GM11168 (cell line): Measurements from ENCODE around the gene WDR86.

Source experiments
- in situ Hi-C: fragments of 300-500 bp; cut with MboI; formaldehyde crosslinking; loops from one replicate; pipeline ENCODE4 v1.12.0; 2022; ENCODE audit warnings: low sequenced_read_pairs; ENCODE audit not compliant: unreplicated experiment

Gene WDR86

GRCh38 chr7:151381348-151382078 is 28.3 kb downstream of the WDR86 start:
- in situ Hi-C loops = no loop called here

GRCh38 chr7:151381098-151381347 is 28.8 kb downstream of the WDR86 start:
- in situ Hi-C loops = no loop called here

GRCh38 chr7:151380199-151381097 is 29.4 kb downstream of the WDR86 start:
- in situ Hi-C loops = no loop called here

- in situ Hi-C loops = no loop called here
These were observed 30.2 kb downstream of the WDR86 start for GRCh38 chr7:151379534-151380198.

- in situ Hi-C loops = no loop called here
These were observed 30.7 kb downstream of the WDR86 start for GRCh38 chr7:151379193-151379520.

GRCh38 chr7:151378496-151379192 is 31.2 kb downstream of the WDR86 start:
- in situ Hi-C loops = no loop called here

- in situ Hi-C loops = no loop called here
These were observed 31.8 kb downstream of the WDR86 start for GRCh38 chr7:151378011-151378410.

GRCh38 chr7:151377406-151377805 is 32.4 kb downstream of the WDR86 start:
- in situ Hi-C loops = no loop called here

- in situ Hi-C loops = no loop called here
These were observed 33.5 kb downstream of the WDR86 start for GRCh38 chr7:151376218-151376902.

GRCh38 chr7:151375530-151376217 is 34.2 kb downstream of the WDR86 start:
- in situ Hi-C loops = no loop called here

GRCh38 chr7:151374726-151375125 is 35.1 kb downstream of the WDR86 start:
- in situ Hi-C loops = loop anchor here (5.0 to 25.0 kb wide), 2 partner anchors 58 to 388 kb away; no protein-coding TSS in a partner anchor

- in situ Hi-C loops = loop anchor here (5.0 to 25.0 kb wide), 2 partner anchors 58 to 388 kb away; no protein-coding TSS in a partner anchor
These were observed 35.7 kb downstream of the WDR86 start for GRCh38 chr7:151374139-151374538.

- in situ Hi-C loops = loop anchor here (5.0 to 25.0 kb wide), 2 partner anchors 59 to 389 kb away; no protein-coding TSS in a partner anchor
These were observed 36.2 kb downstream of the WDR86 start for GRCh38 chr7:151373599-151373998.

- in situ Hi-C loops = loop anchor here (5.0 to 25.0 kb wide), 2 partner anchors 60 to 390 kb away; no protein-coding TSS in a partner anchor
These were observed 37.1 kb downstream of the WDR86 start for GRCh38 chr7:151372612-151373265.

- in situ Hi-C loops = loop anchor here (5.0 to 25.0 kb wide), 2 partner anchors 61 to 391 kb away; no protein-coding TSS in a partner anchor
These were observed 38.6 kb downstream of the WDR86 start for GRCh38 chr7:151371266-151371665.

- in situ Hi-C loops = loop anchor here (25.0 kb wide), 1 partner anchor 394 kb away; no protein-coding TSS in a partner anchor
These were observed 41.7 kb downstream of the WDR86 start for GRCh38 chr7:151368136-151368571.

- in situ Hi-C loops = loop anchor here (25.0 kb wide), 1 partner anchor 395 kb away; no protein-coding TSS in a partner anchor
These were observed 42.6 kb downstream of the WDR86 start for GRCh38 chr7:151367284-151367683.

- in situ Hi-C loops = loop anchor here (25.0 kb wide), 1 partner anchor 395 kb away; no protein-coding TSS in a partner anchor
These were observed 43.0 kb downstream of the WDR86 start for GRCh38 chr7:151366880-151367222.
